HG02852 (cell line): ENCODE data around the gene IGSF6.
"Not testable (repeated sequence)": the region's sequence is repeated elsewhere in the genome, so short reads cannot be mapped to it uniquely, and the experiment has no call there.

Experiments used
- ATAC-seq: cut with Tn5 transposase; IDR thresholded peaks from one replicate; pipeline ENCODE4 v1.9.1; 2021; ENCODE audit warnings: mild to moderate bottlenecking, moderate library complexity; ENCODE audit not compliant: unreplicated experiment

IGSF6 gene, protein sequence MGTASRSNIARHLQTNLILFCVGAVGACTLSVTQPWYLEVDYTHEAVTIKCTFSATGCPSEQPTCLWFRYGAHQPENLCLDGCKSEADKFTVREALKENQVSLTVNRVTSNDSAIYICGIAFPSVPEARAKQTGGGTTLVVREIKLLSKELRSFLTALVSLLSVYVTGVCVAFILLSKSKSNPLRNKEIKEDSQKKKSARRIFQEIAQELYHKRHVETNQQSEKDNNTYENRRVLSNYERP

DNA sequence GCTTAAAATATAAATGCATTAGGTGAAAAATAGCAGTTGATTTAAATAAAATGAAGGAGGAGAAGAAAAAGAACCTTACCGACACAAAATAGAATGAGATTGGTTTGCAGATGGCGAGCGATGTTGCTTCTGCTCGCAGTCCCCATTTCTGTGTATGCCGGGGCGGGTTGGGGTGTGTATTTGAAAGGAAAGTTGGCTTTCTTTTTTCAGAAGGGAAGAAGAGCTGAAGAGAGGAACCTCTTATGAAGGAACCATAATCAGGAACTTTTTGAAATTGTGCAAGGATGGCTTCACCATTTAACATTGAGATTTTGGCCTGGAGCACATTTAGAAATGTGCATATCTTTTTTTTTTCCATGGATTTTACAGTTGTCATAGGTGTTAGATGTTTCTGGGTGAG, at the start of gene IGSF6:
IGSF6 (minus strand) TSS at position 156 of the 400 bp plus-strand sequence; CDS start at position 146, 10 bp downstream.
- ATAC-seq, result no peak

DNA sequence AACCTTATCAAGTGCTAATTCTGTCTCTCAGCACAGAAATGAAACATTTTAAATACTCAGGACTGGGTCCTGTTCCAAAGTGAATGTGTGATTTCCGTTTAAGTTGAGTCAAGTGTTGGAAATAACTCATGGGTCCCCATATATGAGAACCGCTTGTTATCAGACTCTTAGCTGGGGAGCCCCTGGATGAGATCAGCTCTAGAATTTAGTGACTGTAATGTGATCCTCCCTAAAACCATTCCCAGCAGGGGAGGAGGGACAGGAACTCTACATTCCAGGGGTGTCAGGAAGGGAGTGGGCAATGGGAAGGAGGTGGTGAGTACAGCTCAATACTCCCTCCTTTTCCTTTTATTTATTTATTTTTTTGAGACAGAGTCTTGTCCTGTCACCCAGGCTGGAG, 48.9 kb upstream of the IGSF6 start:
- ATAC-seq, result no peak

DNA sequence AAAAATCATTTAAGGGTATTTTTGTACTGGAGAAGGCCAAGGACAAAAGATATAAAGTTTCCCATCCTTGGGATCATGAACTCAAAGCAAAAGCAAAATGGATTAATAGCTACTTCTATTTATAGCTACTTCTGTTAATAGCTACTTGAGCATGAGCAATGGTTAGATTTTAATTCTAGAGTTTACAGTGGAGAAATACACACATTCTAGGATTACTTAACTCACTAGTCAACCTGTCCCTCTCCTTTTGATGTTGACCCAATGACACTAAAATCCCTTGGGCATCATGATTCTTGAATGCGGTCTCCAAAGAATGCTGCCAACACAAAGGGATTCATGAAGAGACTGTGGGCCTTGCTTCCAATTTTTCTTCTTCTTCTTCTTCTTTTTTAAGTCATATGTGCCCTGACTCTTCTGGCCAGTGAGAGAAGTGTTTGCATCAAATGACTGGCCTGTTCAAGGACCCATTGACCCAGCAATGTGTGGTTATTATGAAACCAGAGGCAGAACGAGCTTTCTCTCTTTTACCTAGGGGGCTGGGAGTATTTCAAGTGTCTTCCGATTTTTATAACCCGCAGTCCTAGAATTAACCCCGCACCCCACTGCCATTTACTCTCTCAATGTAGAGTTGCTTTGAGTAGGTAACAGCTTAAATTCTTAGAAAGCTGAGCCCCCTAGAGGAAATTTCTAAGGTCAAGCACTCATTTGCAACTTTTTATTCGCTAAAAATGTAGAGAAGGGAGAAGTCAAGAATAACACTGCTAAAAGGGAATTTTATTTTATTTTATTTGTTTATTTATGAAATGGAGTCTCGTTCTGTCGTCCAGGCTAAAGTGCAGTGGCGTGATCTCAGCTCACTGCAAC, 46.0 kb upstream of the IGSF6 start:
- no peak for ATAC-seq

DNA sequence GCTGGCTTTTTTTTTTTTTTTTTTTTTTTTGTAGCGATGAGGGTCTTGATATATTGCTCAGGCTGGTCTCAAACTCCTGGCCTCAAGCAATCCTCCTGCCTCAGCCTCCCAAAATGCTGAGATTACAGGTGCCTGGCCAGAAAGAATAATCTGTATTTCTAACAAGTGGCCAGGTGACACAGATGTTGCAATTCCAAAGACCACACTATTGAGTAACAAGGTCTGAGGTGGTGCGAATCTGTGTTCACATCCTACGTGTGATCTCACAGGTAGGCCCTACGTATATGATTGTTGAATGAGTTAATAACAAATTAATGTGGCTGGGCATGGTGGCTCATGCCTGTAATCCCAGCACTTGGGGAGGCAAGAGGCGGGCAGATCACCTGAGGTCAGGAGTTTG, 44.6 kb upstream of the IGSF6 start:
- no peak for ATAC-seq

DNA sequence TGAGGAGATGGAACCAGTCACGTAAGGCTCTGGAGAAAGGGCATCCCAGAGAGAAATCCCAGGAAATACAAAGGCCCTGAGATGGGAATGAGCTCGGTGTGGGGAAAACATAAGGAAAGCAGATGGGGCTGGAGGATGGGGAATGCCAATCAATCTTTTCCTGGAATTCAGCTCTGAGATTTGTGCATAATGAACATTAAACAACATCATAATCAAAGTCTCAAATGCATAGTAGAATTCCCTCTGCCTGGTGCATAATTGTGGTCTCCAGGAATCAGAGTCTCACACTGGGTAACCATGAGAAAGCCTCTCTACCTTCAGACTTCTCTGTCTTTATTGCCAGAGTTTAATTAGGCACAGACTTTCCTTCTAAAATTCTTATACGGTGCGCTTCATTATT, 42.2 kb upstream of the IGSF6 start:
- ATAC-seq, result no peak

DNA sequence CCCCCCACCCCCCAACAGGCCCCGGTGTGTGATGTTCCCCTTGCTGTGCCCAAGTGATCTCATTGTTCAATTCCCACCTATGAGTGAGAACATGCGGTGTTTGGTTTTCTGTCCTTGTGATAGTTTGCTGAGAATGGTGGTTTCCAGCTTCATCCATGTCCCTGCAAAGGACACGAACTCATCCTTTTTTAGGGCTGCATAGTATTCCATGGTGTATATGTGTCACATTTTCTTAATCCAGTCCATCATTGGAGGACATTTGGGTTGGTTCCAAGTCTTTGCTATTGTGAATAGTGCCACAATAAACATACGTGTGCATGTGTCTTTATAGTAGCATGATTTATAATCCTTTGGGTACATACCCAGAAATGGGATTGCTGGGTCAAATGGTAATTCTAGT, 38.6 kb upstream of the IGSF6 start:
- not testable (repeated sequence) for ATAC-seq

DNA sequence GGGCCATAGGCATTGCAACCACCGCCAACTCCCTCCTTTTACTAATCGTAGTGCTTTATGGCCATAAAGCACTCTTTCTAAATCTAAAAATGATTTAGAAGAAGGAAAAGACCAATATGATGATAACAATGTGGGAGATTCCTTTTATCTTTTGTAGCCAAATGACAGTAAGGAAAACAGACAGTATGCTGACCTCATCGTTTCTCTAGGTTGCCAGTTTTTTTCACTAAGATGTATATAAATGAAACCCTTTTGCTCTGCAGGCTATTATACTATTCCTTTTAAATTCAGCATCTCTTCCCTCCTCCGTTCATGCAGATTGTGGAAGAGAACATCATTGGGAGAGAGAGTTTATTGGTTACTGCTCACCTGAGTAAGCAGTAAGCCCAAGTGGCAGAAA, 36.7 kb upstream of the IGSF6 start:
- ATAC-seq, result no peak

DNA sequence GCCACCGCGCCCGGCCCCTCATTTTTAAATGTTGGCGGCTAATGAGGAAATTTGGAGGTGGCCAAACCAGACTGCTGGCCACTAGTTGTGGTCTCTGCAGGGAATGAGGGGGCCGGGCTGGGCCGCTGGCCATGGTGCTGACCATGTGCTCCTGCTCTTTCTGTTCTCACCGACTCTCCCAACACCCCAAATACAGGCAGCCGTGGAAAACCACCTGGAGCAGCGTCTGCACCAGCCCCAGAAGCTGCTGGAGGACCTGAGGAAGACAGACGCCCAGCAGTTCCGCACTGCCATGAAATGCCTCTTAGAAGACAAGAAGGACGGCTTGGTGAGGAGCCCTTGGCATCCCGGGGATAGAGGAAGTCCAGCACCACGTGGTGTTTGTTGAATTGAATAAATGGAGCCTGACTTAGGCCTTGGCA, 32.6 kb upstream of the IGSF6 start:
- no peak for ATAC-seq

DNA sequence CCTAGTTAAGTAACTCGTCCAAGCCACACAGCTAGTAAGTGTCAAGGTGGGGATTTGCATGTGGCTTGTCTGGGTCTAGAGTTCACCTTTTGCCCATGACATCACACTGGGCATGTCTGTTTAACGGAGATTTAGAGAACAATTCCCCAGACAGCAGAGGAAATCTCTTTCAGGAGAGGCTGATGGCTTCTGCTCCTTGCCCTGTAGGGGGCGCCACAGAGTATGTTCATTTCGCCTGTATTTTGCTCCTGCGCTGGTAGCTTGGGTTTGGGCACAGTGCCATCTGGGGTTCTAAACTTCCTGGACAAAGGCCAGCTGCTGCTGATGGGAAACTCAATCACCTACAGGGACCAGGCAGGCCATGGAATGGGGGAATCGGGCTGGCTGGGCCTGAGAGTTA, 31.8 kb upstream of the IGSF6 start:
- no peak for ATAC-seq

DNA sequence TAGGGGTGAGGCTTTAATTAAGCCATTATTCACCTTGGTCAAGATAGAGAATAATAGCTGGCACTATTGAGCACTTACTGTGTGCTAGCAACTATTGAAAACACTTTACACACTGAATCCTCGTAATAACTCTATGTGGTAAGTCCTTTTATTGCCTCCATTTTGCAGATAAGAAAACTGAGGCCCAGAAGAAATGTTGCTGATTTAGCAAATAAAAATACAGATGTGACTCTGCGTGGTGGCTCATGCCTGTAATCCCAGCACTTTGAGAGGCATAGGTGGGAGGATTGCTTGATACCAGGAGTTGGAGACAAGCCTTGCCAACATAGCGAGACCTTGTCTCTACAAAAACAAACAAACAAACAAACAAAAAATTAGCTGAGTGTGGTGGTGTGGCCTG, 30.8 kb upstream of the IGSF6 start:
- ATAC-seq, result no peak

DNA sequence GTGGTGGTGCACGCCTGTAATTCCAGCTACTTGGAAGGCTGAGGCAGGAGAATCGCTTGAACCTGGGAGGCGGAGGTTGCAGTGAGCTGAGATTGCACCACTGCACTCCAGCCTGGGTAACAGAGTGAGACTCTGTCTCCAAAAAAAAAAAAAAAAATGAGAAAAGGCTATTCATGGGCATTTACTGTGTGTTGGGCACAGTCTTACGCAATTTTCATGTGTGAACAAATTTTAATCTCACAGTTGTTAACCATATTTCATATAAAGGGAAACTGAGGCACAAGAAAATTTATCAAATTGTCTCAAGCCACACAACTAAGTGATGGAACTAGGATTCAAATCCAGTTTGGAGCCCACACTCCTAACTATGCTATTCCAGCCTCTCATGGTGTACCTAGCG, 28.3 kb upstream of the IGSF6 start:
- not testable (repeated sequence) for ATAC-seq

DNA sequence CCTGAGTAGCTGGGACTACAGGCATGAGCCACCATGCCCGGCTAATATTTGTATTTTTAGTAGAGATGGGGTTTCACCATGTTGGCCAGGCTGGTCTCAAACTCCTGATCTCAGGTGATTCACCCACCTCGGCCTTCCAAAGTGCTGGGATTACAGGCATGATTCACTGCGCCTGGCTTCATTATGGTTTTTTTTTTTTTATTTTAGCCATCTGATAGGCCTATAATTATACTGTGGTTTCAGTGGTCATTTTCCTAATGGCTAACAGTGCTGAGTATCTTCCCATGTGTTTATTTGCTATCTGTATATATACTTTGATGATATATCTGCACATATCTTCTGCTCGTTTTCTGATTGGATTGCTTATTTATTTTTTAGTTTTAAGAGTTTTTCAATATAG, 22.0 kb upstream of the IGSF6 start:
- not testable (repeated sequence) for ATAC-seq

DNA sequence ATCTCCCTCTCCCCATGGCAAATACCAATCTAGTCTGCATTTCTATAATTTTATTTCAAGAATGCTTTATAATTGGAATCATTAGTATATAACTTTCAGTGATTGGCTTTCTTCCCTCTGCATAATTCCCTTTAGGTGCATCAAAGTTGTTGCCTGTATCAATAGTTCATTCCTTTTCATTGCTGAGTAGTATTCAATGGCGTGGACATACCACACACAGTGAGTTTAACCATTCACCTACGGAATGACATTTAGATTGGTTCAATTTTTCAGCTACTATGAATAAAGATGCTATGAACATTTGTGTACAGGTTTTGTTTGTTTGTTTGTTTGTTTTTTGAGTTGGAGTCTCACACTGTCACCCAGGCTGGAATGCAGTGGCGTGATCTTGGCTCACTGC, 21.1 kb upstream of the IGSF6 start:
- no peak for ATAC-seq

DNA sequence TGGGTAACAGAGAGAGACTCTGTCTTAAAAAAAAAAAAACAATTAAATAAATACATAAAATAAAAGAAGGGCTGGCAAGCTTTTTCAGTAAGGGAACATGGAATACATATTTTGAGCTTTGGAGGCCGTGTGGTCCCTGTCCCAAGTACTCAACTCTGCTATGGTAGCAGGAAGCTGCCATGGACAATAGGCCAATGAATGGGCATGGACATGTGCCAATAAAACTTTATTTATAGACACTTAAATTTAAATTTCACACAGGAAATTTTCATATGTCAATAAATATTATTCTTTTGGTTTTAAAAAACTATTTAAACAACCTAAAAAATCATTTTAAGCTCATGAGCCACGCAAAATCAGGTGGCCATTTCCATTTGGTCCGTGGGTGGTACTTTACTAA, 15.2 kb upstream of the IGSF6 start:
- no peak for ATAC-seq

DNA sequence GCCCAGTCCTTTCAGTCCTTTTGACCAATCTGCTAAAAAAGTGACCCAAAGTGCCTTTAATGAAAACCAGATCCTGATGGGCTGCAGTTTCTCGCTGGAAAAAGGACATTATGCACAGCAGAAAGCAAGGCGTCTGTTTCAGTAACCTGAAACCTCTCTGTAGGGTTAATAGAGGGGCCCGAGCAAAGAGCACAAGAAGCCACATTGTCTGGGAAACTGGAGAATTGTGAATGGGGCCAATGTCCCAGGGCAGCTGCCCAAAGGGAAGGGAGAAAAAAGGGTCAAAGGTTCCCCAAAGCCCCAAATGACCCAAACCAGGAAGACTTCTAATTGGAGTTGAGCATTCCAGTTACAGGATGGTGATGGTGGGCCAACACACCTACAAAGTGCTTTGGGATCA, 14.4 kb upstream of the IGSF6 start:
- ATAC-seq, result no peak

DNA sequence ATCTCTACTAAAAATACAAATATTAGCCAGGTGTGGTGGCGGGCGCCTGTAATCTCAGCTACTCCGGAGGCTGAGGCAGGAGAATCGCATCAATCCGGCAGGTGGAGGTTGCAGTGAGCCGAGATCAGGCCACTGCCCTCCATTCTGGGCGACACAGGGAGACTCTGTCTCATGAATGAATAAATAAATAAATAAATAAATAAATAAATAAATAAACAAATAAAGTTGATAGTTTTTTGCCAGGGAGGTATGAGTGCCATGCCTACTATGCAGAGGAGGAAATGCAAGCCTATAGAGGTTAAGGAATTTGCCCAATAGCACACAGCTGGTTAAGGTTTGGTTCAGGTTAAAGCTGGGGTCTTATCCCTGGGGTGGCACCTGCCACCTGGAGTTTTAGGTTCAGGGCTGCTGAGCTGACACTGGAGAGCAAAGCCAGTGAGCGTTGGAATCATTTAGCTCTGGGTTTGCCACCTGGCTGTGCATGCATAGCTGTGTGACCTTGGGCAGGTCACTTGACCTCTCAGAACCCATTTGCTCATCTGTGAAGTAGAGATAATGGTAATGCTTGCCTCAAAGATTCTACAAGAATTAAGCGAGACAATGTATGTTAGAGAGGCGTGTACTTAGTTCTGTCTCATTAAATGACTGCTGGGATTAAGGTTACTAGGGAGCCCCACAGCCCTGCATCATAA, 12.5 kb upstream of the IGSF6 start:
- ATAC-seq, result no peak

DNA sequence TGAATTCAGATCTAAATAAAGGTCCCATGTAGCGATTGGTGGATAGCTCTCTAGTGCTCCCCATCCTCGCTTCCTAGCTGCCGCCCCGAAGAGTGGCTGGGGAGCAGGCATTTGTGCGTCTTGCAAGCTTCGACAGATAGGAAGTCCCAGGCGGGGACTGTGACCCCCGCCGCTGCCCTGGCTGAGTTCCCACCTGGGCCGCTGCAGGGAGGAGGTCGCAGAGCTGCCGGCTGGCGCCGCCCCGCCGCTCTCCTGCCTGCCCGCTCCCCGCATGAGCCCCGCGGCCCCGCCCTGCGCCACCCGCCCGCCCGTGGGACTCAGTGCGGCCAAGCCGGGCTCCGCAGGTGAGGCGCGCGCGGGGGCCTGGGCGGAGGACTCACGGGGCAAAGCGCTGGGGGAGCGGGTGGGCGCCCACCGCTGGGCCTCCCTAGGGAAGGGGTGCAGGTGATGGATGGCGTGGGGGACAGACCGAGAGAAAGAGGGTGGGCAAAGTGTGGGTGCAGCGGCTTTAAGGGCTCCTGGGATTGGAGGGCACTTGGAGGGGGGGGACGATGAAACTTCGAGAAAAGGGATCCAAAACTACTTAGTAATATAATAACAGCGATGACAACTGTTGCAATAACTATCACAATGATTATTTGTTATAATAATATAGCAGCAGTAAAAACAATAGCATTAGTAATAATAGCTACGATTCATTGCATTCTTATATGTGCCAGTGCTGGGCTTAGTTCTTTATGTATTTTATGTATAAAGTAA, 11.7 kb upstream of the IGSF6 start, which contains the start of gene OTOA:
OTOA (plus strand) TSS at position 80 of the 759 bp plus-strand sequence. CDS start 14,547 bp downstream, outside the sequence.
- ATAC-seq, result no peak

DNA sequence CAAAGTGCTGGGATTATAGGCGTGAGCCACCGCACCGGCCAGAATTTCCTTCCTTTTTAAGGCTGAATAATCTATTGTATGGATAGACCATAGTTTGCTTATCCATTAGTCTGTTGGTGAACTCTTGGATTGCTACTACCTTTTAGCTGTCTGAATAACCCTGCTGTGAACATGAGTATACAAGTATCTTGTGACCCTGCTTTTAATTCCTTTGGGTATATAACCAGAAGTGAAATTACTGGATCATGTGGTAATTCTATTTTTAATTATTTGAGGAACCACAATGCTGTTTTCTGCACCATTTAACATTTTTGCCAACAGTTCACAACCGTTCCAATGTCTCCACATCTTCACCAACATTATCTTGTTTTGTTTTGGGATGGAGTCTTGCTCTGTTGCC, 6.7 kb upstream of the IGSF6 start:
- ATAC-seq, result no peak

DNA sequence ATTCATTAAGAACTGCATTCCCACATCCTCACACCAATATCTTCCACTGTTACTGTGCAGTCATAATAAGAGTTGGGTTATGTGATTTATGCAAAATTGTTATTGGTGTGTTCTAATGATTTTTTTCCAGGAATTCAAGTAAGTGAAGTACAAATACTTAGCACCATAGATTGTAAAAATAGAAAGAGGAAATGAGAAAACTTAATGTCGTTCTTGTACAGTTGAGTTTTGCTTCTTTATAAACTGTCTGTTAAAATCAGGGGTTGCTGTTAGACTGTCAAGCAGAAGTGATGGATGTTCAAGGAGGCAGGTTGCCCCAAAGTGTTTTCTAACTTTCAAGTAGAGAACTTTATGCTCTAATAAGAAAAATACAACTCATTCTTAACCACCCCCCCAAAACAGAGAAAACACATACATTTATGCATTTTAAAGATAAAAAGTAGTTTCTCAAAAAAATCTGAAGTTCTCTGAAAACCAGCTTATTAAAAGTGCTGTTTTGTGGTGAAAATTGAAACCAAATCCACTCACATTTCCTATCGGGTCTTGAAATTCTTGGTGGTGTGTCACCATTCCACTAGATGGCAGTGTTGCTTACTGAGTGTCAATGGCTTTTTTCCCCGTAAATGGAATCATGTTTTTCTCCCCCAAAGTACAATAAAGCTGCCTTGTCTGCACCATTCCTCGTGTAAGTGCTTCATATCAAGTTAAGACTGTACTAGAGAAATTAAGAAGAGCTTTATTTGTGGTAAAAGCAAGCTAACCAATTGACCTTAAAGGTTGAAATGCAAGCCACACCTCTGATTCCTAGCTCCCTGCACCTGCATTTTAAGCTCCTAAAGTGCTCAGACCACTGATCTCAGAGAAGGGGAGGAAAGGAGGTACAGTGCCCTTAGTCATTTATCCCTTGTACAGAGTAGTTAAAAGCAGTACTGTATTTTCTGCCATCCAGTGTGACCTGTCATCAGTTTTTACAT, 4.7 kb upstream of the IGSF6 start:
- ATAC-seq, result no peak

DNA sequence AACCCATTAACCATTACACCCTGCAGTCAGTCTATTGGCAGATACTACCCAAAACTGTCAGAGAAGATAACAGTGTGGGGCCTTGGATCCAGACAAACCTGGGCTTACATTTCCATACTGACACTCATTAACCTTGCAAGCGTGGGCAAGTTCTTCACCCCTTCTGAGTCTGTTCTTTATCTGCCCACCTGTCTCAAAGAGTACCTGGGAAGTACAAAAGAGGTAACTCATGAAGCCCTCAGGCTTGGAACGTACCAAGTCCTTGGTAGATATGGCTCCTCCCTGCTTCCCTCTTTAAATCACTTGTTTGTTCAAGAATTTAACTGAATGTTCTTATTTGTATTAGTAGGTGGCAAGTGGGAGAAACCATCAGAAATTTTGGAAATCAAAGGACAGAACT, 2.5 kb upstream of the IGSF6 start:
- ATAC-seq, result no peak
